ENCODE data around the gene FAAH. TPM values are rescaled to one million over a fixed set of nuclear protein-coding genes. Genes with fewer than 3 reads are reported as not detected.

The FAAH gene
- total RNA-seq, 1 donor from 2014 or later = 38.6 TPM

DNA sequence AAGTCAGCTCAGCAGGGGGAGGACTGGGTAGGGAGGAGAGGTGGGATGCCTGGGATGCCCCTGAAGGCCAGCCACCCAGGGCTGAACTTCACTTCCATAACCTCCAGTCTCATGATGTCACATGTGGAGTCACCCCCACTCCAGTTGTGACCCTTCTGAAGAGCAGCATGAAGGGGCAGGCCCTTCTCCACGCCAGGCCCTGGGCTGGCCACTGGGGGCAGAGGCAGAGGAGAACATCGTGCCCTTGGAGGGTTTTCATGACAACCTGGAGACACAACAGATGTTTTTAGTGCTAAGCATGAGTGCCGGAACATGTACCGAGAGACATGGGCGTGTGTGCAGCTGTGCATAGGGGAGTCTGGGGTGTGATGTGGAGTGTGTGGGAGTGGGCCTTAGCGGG lies 37.6 kb downstream of the FAAH start:
- TF ChIP-seq, protein P1, sequence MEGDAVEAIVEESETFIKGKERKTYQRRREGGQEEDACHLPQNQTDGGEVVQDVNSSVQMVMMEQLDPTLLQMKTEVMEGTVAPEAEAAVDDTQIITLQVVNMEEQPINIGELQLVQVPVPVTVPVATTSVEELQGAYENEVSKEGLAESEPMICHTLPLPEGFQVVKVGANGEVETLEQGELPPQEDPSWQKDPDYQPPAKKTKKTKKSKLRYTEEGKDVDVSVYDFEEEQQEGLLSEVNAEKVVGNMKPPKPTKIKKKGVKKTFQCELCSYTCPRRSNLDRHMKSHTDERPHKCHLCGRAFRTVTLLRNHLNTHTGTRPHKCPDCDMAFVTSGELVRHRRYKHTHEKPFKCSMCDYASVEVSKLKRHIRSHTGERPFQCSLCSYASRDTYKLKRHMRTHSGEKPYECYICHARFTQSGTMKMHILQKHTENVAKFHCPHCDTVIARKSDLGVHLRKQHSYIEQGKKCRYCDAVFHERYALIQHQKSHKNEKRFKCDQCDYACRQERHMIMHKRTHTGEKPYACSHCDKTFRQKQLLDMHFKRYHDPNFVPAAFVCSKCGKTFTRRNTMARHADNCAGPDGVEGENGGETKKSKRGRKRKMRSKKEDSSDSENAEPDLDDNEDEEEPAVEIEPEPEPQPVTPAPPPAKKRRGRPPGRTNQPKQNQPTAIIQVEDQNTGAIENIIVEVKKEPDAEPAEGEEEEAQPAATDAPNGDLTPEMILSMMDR (IDR thresholded peaks at IDR 0.05; ENCODE audit: unreplicated experiment) = no peak
- DNase-seq (ENCODE audit: low spot score, unreplicated experiment) = no peak
- H3K27me3 Mint-ChIP-seq = peaks cover 46% of the 10 kb centered on the region
- no peaks in the 10 kb centered on the region for H3K4me1 Mint-ChIP-seq (ENCODE audit: low read depth)
- H3K9me3 Mint-ChIP-seq (ENCODE audit: low read depth) = no peaks in the 10 kb centered on the region
- H3K4me3 Mint-ChIP-seq (ENCODE audit: low read depth) = no peak overlapping the region
- H3K27ac Mint-ChIP-seq = no peak overlapping the region
- no peaks in the 10 kb centered on the region for H3K36me3 Mint-ChIP-seq (ENCODE audit: insufficient read depth)

DNA sequence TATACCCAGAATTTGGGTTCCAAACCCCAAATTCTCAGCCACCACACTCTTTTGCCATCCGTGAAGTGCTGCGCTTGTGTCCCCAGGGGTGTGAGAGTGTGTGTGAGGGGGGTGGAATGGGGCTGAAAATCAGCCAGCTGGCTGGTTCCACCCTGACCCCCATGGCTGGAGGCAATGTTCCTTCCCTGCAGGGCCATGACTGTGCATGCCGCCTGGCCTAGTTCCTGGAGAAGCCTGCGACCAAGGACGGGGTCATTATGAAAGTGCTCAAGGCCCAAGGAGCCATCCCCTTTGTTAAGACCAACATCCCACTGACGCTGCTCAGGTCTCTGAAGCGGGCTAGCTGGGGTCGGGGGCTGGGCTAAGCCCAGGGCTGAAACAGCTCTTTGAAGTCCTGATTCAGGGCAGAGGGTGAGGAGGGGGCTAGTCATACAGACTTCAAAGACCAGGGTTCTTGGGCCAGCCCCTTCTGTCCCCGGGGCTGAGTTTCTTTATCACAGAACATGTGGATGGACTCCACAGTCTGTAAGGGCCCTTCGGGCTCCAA lies 38.7 kb downstream of the FAAH start:
- no peaks in the 10 kb centered on the region for H3K9me3 Mint-ChIP-seq (ENCODE audit: low read depth)
- TF ChIP-seq, protein P1 (IDR thresholded peaks at IDR 0.05; ENCODE audit: unreplicated experiment) = no peak
- H3K4me1 Mint-ChIP-seq (ENCODE audit: low read depth) = no peaks in the 10 kb centered on the region
- H3K27me3 Mint-ChIP-seq = peaks cover 52% of the 10 kb centered on the region
- no peak for DNase-seq (ENCODE audit: low spot score, unreplicated experiment)
- no peaks in the 10 kb centered on the region for H3K36me3 Mint-ChIP-seq (ENCODE audit: insufficient read depth)
- no peak overlapping the region for H3K4me3 Mint-ChIP-seq (ENCODE audit: low read depth)
- H3K27ac Mint-ChIP-seq = no peak overlapping the region

DNA sequence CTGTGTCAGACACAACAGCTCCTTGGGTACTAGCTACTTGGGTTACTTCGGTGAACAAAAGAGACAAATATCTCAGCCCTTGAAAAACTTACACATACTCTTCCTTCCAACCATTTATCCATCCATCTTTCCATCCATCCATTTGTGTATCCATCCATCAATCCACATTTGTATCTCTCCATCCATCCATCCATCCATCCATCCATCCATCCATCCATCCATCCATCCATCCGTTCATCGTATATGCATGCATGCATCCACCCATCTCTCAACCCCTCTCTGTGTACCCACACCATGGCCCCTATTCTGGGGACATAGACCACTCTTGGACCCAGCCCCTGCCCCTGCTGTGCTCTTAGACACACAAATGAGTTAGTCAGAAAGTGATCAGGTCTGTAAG lies 40.2 kb downstream of the FAAH start:
- Mint-ChIP-seq H3K4me3 (ENCODE audit: low read depth) (no peak overlapping the region), H3K27ac (no peak overlapping the region), H3K36me3 (ENCODE audit: insufficient read depth) (no peaks in the 10 kb centered on the region), H3K27me3 (peaks cover 51% of the 10 kb centered on the region), H3K9me3 (ENCODE audit: low read depth) (no peaks in the 10 kb centered on the region), H3K4me1 (ENCODE audit: low read depth) (no peaks in the 10 kb centered on the region)
- no peak for DNase-seq (ENCODE audit: low spot score, unreplicated experiment)
- TF ChIP-seq, protein P1 (IDR thresholded peaks at IDR 0.05; ENCODE audit: unreplicated experiment) = no peak

DNA sequence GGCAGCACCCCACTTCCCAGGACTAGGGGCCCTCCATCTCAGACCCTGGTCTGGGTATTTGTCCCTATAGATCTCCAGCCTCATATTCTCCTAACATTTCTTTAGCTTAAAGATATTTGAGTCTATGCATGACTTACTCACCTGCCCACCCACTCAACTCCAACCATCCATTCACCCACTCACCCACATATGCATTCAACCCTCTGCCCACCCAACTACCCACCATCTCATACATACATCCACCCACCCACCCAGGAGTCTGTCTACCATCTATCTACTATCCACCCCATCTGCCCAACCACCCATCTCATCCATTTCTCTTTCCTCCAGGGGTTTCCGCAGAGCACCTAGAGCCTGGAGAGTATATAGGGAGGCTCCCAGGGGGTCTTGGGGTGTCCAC lies 42.7 kb downstream of the FAAH start:
- Mint-ChIP-seq H3K36me3 (ENCODE audit: insufficient read depth) (no peaks in the 10 kb centered on the region), H3K4me3 (ENCODE audit: low read depth) (no peak overlapping the region), H3K27me3 (peaks cover 43% of the 10 kb centered on the region)

DNA sequence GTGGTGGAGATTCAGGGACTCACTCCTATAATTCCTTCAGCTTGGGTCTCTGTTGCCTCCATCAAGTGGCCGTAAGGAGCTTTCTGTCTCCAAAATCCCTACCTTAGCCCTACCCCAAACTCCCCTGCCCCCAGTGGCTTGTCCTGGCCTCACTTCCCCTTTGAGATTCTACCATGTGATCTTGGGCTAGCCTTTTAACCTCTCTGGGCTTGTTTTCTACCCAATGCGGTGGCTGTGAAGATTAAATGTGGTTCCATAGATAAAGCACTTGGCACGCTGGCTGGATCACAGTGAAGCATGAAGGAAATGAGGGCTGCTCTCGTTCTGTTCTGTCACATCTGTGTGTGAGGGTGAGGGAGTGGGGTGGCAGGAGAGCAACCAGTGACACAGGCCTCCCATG lies 43.6 kb downstream of the FAAH start:
- Mint-ChIP-seq H3K4me3 (ENCODE audit: low read depth) (no peak overlapping the region), H3K9me3 (ENCODE audit: low read depth) (no peaks in the 10 kb centered on the region), H3K4me1 (ENCODE audit: low read depth) (no peaks in the 10 kb centered on the region), H3K27me3 (peaks cover 46% of the 10 kb centered on the region), H3K36me3 (ENCODE audit: insufficient read depth) (no peaks in the 10 kb centered on the region), H3K27ac (no peak overlapping the region)
- no peak for DNase-seq (ENCODE audit: low spot score, unreplicated experiment)
- TF ChIP-seq, protein P1 (IDR thresholded peaks at IDR 0.05; ENCODE audit: unreplicated experiment) = no peak

More for the DNA sequence above, 42.7 kb downstream of the FAAH start:
- Mint-ChIP-seq H3K4me1 (ENCODE audit: low read depth) (no peaks in the 10 kb centered on the region), H3K27ac (no peak overlapping the region), H3K9me3 (ENCODE audit: low read depth) (no peaks in the 10 kb centered on the region)
- no peak for DNase-seq (ENCODE audit: low spot score, unreplicated experiment)
- TF ChIP-seq, protein P1 (IDR thresholded peaks at IDR 0.05; ENCODE audit: unreplicated experiment) = no peak
